Left lung (tissue), 10 donors: Measurements from ENCODE around the gene UNC13A. TPM values are rescaled to one million over a fixed set of nuclear protein-coding genes. Genes with fewer than 3 reads are reported as not detected.

Experiments used
- ATAC-seq: fragments of 200-7000 bp; cut with Tn5 transposase; one replicate; pipeline ENCODE4 v1.9.1; 2020; ENCODE audit warnings: moderate library complexity
- DNase-seq, 4 donors: peaks; one replicate each; pipeline ENCODE4 v3.0.0-alpha.2; 2013 to 2020
- H3K27ac ChIP-seq, 2 donors: fragments of 200-600 bp; sonication (generic) in 1 of 2; one replicate each; pipeline versions ENCODE4 v1.5.0 to v1.8.0; 2020 to 2021
- H3K27me3 ChIP-seq, 2 donors: fragments of 200-600 bp; sonication (generic) in 1 of 2; one replicate each; pipeline versions ENCODE4 v1.5.0 to v1.8.0; 2020 to 2021
- H3K36me3 ChIP-seq, 2 donors: fragments of 200-600 bp; sonication (generic) in 1 of 2; one replicate each; pipeline versions ENCODE4 v1.5.0 to v1.8.0; 2020 to 2021
- H3K4me1 ChIP-seq, 2 donors: fragments of 200-600 bp; one replicate each; pipeline ENCODE4 v1.8.0; 2021
- H3K4me3 ChIP-seq, 2 donors: fragments of 200-600 bp; sonication (generic) in 1 of 2; one replicate each; pipeline versions ENCODE4 v1.5.0 to v1.8.0; 2020 to 2021; ENCODE audit warnings: mild to moderate bottlenecking in 1 of 2
- H3K9me3 ChIP-seq, 2 donors: fragments of 200-600 bp; sonication (generic) in 1 of 2; one replicate each; pipeline versions ENCODE4 v1.5.0 to v1.8.0; 2020 to 2021
- CTCF ChIP-seq, 2 donors: fragments of 200-600 bp; sonication (generic) in 1 of 2; IDR thresholded peaks; one replicate each; pipeline versions ENCODE4 v1.5.0 to v1.8.0; 2021; ENCODE audit warnings: antibody characterized with exemption in 2 of 2
- intact Hi-C, 2 donors: fragments of 100-400 bp; cut with DNase I; formaldehyde crosslinking; loops; one replicate each; pipeline versions ENCODE4 v1.11.2 to v1.14.2; 2022
- polyA plus RNA-seq, 6 donors: library from polyadenylated mRNA; unstranded; fragments of 120-200 nt; gene quantifications; one replicate each; pipeline ENCODE4 v1.2.1, GENCODE V29; 2013; ENCODE audit not compliant: insufficient read length in 6 of 6
- total RNA-seq, 2 donors: library from RNA; stranded (reverse); fragmentation: NEBNext Ultra II Directional; extraction: Animal tissue kit (Norgen Biotek cat#: 25700); gene quantifications; one replicate each; pipeline ENCODE4 v1.2.1, GENCODE V29; 2021
- donor health status: DM: no; HTN: yes; CAD: no.
- donor health status: DM: no; HTN: no; CAD: no.

UNC13A gene
- total and polyA plus RNA-seq, 8 donors = 0.15 to 0.98 (median 0.56) TPM

- H3K27ac ChIP-seq = no peak overlapping the region
Measured at GRCh38 chr19:17665058-17665457, 23.1 kb downstream of the UNC13A start.

GRCh38 chr19:17659996-17660395, 28.2 kb downstream of the UNC13A start:
- Histone ChIP-seq H3K4me1 (no peaks in the 10 kb centered on the region), H3K27me3 (peaks cover 0 to 16% of the 10 kb centered on the region in 2 donors), H3K4me3 (no peak overlapping the region), H3K27ac (no peak overlapping the region), H3K9me3 (peaks cover 0 to 11% of the 10 kb centered on the region in 2 donors), H3K36me3 (no peaks in the 10 kb centered on the region)
- peak in 1 of 4 donors; percentile 49 for DNase-seq
- no peak for ATAC-seq
- intact Hi-C loops = no loop called here
- TF ChIP-seq CTCF (IDR thresholded peaks at IDR 0.05) = no peak

More at GRCh38 chr19:17665058-17665457, 23.1 kb downstream of the UNC13A start:
- DNase-seq (peak in 1 of 4 donors; percentile 0), ATAC-seq (no peak)
- intact Hi-C loops = no loop called here
- Histone ChIP-seq H3K4me1 (no peaks in the 10 kb centered on the region), H3K36me3 (no peaks in the 10 kb centered on the region), H3K4me3 (no peak overlapping the region), H3K9me3 (peaks cover 0 to 18% of the 10 kb centered on the region in 2 donors), H3K27me3 (no peaks in the 10 kb centered on the region)
- TF ChIP-seq CTCF (IDR thresholded peaks at IDR 0.05) = no peak

- peak overlapping the region in 1 of 2 donors; percentile 44 for H3K27ac ChIP-seq
- DNase-seq (no peak), ATAC-seq (no peak)
- H3K9me3 ChIP-seq = no peaks in the 10 kb centered on the region
- TF ChIP-seq CTCF (IDR thresholded peaks at IDR 0.05) = no peak
- H3K4me1 ChIP-seq = no peaks in the 10 kb centered on the region
- no peaks in the 10 kb centered on the region for H3K36me3 ChIP-seq
- no peak overlapping the region for H3K4me3 ChIP-seq
- intact Hi-C loops = no loop called here
- peaks cover 0 to 16% of the 10 kb centered on the region in 2 donors for H3K27me3 ChIP-seq
Measured at GRCh38 chr19:17658666-17659065, 29.5 kb downstream of the UNC13A start.

- H3K36me3 ChIP-seq = no peaks in the 10 kb centered on the region
- no peak overlapping the region for H3K4me3 ChIP-seq
- intact Hi-C loops = no loop called here
- H3K27ac ChIP-seq = no peak overlapping the region
- H3K9me3 ChIP-seq = no peaks in the 10 kb centered on the region
- ATAC-seq (no peak), DNase-seq (no peak)
- no peak for TF ChIP-seq CTCF (IDR thresholded peaks at IDR 0.05)
- no peaks in the 10 kb centered on the region for H3K4me1 ChIP-seq
- H3K27me3 ChIP-seq = peaks cover 0 to 16% of the 10 kb centered on the region in 2 donors
Measured at GRCh38 chr19:17658240-17658639, 29.9 kb downstream of the UNC13A start.

GRCh38 chr19:17656970-17657369, 31.2 kb downstream of the UNC13A start:
- Histone ChIP-seq H3K36me3 (no peaks in the 10 kb centered on the region), H3K27ac (no peak overlapping the region), H3K4me3 (no peak overlapping the region), H3K9me3 (no peaks in the 10 kb centered on the region), H3K4me1 (no peaks in the 10 kb centered on the region), H3K27me3 (peaks cover 0 to 16% of the 10 kb centered on the region in 2 donors)
- peak in 1 of 4 donors; percentile 41 for DNase-seq
- ATAC-seq = no peak
- intact Hi-C loops = no loop called here
- no peak for TF ChIP-seq CTCF (IDR thresholded peaks at IDR 0.05)
